Activated T-helper 17 cell treated with anti-CD3 and anti-CD28 coated beads, Interleukin-2, amount 50 U/mL, for 72 hours (primary cell): ENCODE results near the gene B4GALT5. TPM values are rescaled to one million over a fixed set of nuclear protein-coding genes. Genes with fewer than 3 reads are reported as not detected.
"Not testable (repeated sequence)": the region's sequence is repeated elsewhere in the genome, so short reads cannot be mapped to it uniquely, and the experiment has no call there.

ENCODE experiments used
- ATAC-seq: fragments of 150-1000 bp; cut with Tn5 transposase; replicated peaks from 2 replicates; pipeline ENCODE4 v1.10.0; 2021; ENCODE audit warnings: mild to moderate bottlenecking, moderate library complexity
- H3K27ac Mint-ChIP-seq: one replicate; pipeline ENCODE4 v1.8.0; 2022; ENCODE audit warnings: mixed read lengths
- H3K27me3 Mint-ChIP-seq: one replicate; pipeline ENCODE4 v1.8.0; 2022; ENCODE audit warnings: mixed read lengths
- H3K36me3 Mint-ChIP-seq: one replicate; pipeline ENCODE4 v1.8.0; 2022; ENCODE audit warnings: low read depth, mild to moderate bottlenecking, mixed read lengths
- H3K4me1 Mint-ChIP-seq: one replicate; pipeline ENCODE4 v1.8.0; 2022; ENCODE audit warnings: mixed read lengths
- H3K4me3 Mint-ChIP-seq: one replicate; pipeline ENCODE4 v1.8.0; 2022; ENCODE audit warnings: mild to moderate bottlenecking, mixed read lengths
- H3K9me3 Mint-ChIP-seq: one replicate; pipeline ENCODE4 v1.8.0; 2022; ENCODE audit warnings: mixed read lengths
- total RNA-seq, 2 donors: library from RNA; stranded (reverse); gene quantifications; one replicate each; pipeline ENCODE4 v1.2.3, GENCODE V29; 2022

B4GALT5 gene
- total RNA-seq, 2 donors from 2014 or later: 19.5 to 25.8 TPM

DNA sequence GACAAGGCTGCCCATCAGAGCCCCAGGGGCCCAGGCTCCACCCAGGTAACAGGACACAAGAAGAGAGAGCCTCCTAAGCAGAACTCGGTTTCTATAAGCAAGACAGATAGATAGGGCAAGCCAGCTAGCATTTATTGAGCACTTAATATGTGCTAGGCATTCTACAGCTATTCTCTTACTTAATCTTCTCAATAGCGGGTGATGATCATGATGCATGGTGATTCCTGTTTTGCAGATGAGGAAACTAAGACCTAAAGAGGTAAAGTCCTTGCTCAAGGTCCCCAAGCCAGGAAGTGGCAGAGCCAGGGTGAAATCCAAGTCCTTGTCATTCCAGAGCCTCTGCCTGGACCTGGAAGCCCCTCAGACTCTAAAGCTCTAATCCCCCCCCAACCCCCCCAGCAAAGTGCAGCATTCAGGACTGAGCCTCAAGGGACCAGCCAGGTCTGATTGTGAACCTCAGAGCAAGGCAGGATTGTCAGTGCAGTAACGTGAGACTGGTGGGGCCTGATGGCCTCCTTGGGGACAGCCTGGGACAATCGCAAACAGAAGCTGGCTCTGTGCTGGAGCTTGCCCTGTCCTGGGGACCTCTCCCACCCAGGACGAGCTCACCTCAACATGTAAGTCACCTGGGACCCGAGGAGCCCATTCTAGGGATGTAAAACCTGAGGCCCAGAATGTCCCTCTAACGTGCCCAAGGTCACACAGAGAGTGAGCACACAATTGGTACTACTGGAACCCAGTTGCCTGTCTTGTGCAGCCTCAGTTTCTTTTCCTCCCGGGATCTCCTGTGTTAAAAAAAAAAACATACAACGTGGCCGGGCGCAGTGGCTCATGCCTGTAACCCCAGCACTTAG, 97.3 kb downstream of the B4GALT5 start:
- Mint-ChIP-seq H3K27ac (no peak overlapping the region), H3K27me3 (peaks cover under 1% of the 10 kb centered on the region), H3K4me1 (peaks cover 8% of the 10 kb centered on the region), H3K9me3 (no peaks in the 10 kb centered on the region), H3K36me3 (no peaks in the 10 kb centered on the region), H3K4me3 (no peak overlapping the region)
- no peak for ATAC-seq

DNA sequence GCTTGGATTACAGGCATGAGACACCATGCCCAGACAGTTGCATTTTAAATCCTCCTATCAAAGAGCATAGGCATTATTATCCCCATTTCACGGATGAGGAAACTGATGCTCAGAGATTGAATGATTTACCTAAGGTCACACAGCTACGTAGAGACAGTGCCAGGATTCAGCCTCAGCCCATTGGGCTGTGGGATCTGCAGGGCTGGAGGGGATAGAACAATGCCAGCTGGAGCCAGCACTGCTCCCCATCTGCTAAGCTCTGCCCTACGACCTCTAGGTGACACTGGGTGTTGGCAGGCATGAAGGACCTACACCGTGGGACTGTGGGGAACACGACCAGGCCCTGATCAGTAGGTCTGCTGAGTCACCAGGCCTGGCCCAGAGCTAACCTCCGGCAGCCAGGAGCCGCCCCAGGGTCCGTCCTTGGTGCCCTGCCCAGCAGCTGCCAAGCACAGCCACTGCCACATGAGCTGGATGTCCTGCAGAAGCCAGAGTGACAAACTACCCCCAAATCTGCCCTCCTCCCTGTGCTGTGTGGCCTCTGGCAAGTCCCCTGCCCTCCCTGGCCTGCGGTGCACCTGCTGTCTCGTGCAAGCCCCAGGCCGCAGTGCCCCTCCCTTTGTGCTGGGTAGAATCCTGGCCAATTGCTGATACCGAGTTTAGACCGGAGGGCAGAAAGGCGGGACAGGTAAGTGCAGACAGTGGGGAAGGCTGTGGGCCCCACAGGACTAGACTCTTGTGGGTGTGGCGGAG, 98.1 kb downstream of the B4GALT5 start:
- H3K27ac Mint-ChIP-seq: no peak overlapping the region
- H3K36me3 Mint-ChIP-seq: no peaks in the 10 kb centered on the region
- H3K9me3 Mint-ChIP-seq: no peaks in the 10 kb centered on the region
- no peak for ATAC-seq
- H3K27me3 Mint-ChIP-seq: no peaks in the 10 kb centered on the region
- H3K4me3 Mint-ChIP-seq: no peak overlapping the region
- peaks cover 6% of the 10 kb centered on the region for H3K4me1 Mint-ChIP-seq

GRCh38 chr20:49615051-49615400, 98.7 kb downstream of the B4GALT5 start:
- ATAC-seq, H3K27me3 Mint-ChIP-seq, H3K27ac Mint-ChIP-seq, H3K36me3 Mint-ChIP-seq, H3K9me3 Mint-ChIP-seq, H3K4me3 Mint-ChIP-seq, H3K4me1 Mint-ChIP-seq: not testable (repeated sequence)

GRCh38 chr20:49614338-49615050, 99.2 kb downstream of the B4GALT5 start:
- H3K4me1 Mint-ChIP-seq: peaks cover 5% of the 10 kb centered on the region
- no peak overlapping the region for H3K4me3 Mint-ChIP-seq
- no peak overlapping the region for H3K27ac Mint-ChIP-seq
- no peak for ATAC-seq
- H3K27me3 Mint-ChIP-seq: no peaks in the 10 kb centered on the region
- H3K9me3 Mint-ChIP-seq: no peaks in the 10 kb centered on the region
- no peaks in the 10 kb centered on the region for H3K36me3 Mint-ChIP-seq

GRCh38 chr20:49612127-49612738, 101.4 kb downstream of the B4GALT5 start:
- no peak for ATAC-seq
- H3K27me3 Mint-ChIP-seq: peaks cover 5% of the 10 kb centered on the region
- H3K9me3 Mint-ChIP-seq: no peaks in the 10 kb centered on the region
- H3K4me3 Mint-ChIP-seq: no peak overlapping the region
- no peak overlapping the region for H3K27ac Mint-ChIP-seq
- no peaks in the 10 kb centered on the region for H3K36me3 Mint-ChIP-seq
- H3K4me1 Mint-ChIP-seq: peaks cover 13% of the 10 kb centered on the region

DNA sequence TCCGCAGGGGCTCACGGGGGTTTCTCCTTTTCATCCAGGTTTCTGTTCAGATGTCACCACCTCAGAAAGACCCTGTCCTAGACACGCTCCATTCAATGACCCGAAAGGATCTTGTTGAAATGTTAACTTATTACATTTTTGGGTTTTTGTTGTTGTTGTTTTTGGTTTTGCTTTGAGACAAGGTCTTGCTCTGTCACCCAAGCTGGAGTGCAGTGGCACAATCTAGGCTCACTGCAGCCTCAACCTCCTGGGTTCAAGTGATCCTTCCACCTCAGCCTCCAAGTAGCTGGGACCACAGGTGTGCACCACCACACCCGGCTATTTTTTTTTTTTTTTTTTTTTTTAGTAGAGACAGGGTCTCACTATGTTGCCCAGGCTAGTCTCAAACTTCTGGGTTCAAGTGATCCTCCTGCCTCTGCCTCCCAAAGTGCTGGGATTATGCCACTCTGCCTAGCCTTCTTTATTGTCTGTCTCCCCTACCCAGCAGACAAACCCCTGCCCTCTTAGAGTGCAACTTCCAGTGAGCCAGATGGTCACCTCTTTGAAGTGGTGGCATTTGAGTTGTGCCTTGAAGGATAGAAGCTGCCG, 102.0 kb downstream of the B4GALT5 start:
- H3K4me3 Mint-ChIP-seq: peak overlapping the region; percentile 54
- not testable (repeated sequence) for H3K27me3 Mint-ChIP-seq, ATAC-seq, H3K36me3 Mint-ChIP-seq, H3K9me3 Mint-ChIP-seq, H3K27ac Mint-ChIP-seq
- H3K4me1 Mint-ChIP-seq: peaks cover 13% of the 10 kb centered on the region

DNA sequence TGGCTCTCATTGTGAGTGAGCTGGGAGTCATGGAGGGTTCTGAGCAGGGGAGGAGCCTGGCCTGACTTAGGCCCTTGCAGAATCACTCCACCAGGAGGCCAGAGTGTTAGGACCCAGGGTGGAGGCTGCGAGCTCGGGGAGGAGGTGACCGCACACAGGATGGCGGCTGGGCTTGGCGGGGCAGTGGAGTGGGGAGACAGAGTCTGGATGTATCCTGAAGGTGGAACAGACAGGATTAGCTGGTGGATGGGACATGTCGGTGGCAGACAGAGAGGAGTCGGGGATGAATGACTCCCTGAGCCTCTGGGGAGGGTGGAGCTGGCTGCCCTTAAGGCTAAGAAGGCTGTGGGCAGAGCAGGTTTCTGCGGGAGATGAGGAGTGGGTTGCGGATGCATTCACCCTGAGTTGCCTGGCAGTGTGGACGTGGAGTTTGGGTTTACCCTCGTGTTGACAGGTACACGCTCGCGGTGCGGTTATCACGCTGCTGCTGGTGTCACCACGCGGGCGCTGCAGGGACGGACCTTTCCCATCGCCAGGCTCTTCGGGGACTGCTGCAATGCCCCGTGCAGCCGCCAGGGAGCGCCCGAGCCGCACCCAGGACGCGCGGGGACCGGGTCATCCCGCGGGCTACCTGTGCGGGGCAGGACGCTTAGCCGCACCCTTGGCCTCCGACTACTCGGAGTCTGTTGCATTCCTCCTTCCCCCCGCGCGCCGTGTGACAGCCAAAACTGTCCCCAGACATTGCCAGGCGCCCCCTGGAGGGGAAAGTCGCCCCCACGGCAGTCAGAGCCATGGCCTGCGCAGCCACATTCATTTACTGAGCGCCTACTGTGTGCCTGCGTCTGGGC, 102.8 kb downstream of the B4GALT5 start:
- Mint-ChIP-seq H3K4me3 (peak overlapping the region; percentile 54), H3K36me3 (no peaks in the 10 kb centered on the region), H3K27ac (no peak overlapping the region), H3K27me3 (peaks cover 5% of the 10 kb centered on the region), H3K9me3 (no peaks in the 10 kb centered on the region), H3K4me1 (peaks cover 13% of the 10 kb centered on the region)
- ATAC-seq: peak; percentile 77

DNA sequence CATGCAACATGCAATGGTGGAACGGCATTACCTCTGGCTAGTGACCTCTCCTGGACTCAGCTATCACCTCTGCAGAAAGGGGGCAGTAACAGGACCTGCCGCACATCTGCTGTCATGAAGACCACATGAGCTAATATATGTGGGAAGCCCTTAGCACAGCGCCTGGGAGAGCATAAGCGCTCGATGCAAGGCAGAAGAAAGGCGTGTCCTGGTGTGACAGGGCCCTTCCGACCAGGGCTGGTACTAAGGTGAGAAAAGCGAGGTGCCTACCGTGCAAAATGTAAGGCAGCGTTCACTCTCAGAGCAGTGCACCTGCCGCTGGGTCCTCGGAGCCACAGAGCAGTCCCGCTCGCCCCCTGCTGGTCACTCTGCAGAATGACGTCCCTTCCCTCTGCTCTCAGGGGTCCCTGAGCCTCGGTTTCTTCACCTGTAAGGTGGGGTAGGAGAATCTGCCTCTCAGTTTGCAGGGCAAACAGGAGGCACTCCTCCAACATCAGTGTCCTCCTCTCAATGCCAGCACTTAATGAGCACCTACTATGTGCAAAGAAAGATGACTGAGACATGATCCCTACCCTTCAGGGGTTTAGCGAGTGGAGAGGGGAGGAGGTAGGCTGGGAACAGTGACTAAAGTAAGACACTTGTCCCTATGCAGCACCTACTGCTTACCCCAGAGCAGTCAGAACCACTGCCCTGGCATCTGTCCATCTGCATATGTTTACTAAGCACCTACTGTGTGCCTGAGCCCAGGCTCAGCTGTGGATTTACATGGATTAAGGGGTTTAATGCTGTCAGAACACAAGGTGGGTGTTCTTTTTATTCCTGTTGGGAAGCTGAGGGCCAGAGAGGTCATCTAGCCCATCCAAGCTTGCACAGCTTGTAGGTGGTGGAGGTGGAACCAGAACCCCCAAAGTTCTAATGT, 104.7 kb downstream of the B4GALT5 start:
- ATAC-seq: peak; percentile 74
- peaks cover 5% of the 10 kb centered on the region for H3K27me3 Mint-ChIP-seq
- no peaks in the 10 kb centered on the region for H3K9me3 Mint-ChIP-seq
- peaks cover 13% of the 10 kb centered on the region for H3K4me1 Mint-ChIP-seq
- peak overlapping the region; percentile 15 for H3K4me3 Mint-ChIP-seq
- H3K27ac Mint-ChIP-seq: peak overlapping the region; percentile 9
- H3K36me3 Mint-ChIP-seq: no peaks in the 10 kb centered on the region

DNA sequence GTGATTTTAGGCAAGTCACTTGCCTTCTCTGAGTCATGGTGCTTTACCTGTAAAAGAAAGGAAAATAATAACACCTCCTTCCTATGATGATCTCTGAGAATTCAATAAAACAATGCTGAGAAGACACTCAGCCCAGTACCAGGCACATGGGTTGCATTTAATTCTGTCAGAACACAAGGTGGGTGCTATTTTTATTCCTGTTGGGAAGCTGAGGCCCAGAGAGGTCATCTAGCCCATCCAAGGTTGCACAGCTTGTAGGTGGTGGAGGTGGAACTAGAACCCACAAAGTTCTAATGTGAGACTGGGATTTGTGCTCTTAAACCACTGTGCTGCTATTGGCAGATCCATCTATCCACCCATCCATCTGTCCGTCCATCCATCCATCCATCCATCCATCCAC, 106.1 kb downstream of the B4GALT5 start:
- Mint-ChIP-seq H3K4me1 (peaks cover 13% of the 10 kb centered on the region), H3K36me3 (peaks cover 3% of the 10 kb centered on the region), H3K4me3 (no peak overlapping the region), H3K9me3 (no peaks in the 10 kb centered on the region), H3K27me3 (peaks cover 5% of the 10 kb centered on the region), H3K27ac (no peak overlapping the region)
- ATAC-seq: peak; percentile 27

- Mint-ChIP-seq H3K27me3 (peaks cover under 1% of the 10 kb centered on the region), H3K9me3 (no peaks in the 10 kb centered on the region), H3K36me3 (peaks cover 8% of the 10 kb centered on the region), H3K27ac (no peak overlapping the region), H3K4me3 (no peak overlapping the region), H3K4me1 (peaks cover under 1% of the 10 kb centered on the region)
- no peak for ATAC-seq
These were observed 110.5 kb downstream of the B4GALT5 start for GRCh38 chr20:49603209-49603627.

DNA sequence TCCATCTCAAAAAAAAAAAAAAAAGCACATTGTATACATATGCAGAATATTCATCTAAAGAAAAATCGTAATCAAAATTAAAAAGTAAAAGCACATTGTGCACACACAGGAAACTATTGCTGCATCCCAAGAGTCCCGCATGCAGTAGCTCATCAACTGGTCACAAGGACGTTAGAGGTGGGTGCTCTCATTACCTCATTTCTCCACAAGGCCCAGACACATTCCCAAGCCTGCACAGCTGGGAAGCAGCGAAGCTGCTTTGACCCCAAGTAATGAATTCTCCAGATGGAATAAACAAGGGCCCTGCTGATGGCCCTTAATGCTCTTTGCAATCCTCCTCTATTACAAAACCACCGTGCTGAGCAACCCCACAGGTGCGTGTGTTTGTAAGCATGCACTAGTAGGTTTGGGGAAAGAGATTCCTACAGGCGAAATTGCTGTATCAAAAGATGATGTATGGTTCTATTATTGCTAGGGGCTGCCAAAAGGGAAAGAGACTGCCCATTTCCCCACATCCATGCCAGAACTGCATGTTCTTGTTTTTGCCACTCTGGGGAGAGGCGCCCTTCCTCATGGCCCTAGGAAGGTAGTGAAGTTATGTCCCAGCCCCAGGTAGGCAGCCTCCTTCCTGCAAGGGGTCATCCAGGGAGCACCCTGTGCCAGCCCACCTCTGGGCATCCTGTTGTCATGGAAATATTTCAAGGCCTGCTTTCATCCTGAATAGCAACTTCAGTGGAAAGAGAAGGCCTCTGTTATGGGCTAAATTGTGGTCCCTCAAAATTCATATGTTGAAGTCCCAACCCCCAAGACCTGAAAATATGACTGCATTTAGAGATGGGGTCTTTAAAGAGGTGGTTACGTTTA, 111.1 kb downstream of the B4GALT5 start:
- ATAC-seq: no peak
- Mint-ChIP-seq H3K4me1 (no peaks in the 10 kb centered on the region), H3K27me3 (no peaks in the 10 kb centered on the region), H3K36me3 (peaks cover 14% of the 10 kb centered on the region), H3K27ac (no peak overlapping the region), H3K9me3 (no peaks in the 10 kb centered on the region), H3K4me3 (no peak overlapping the region)
